ENCODE results near the gene SWSAP1.

DNA sequence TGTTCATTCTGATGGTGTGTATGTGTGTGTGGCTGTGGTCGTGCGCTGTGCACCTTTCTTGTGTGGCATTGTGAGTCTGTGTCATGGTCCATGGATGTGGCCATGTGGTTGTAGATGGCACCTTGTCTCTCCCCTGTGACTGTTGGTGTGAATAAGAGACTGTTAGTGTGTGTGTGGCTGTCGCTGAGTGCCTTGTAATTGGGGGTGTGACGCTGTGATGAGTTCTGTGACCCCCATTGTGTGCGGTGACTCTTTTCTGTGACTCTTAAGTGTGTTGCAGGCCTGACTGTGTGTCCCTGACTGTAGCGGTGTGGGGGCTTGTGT is 18.4 kb upstream of the SWSAP1 start:
- TF ChIP-seq, protein P1, sequence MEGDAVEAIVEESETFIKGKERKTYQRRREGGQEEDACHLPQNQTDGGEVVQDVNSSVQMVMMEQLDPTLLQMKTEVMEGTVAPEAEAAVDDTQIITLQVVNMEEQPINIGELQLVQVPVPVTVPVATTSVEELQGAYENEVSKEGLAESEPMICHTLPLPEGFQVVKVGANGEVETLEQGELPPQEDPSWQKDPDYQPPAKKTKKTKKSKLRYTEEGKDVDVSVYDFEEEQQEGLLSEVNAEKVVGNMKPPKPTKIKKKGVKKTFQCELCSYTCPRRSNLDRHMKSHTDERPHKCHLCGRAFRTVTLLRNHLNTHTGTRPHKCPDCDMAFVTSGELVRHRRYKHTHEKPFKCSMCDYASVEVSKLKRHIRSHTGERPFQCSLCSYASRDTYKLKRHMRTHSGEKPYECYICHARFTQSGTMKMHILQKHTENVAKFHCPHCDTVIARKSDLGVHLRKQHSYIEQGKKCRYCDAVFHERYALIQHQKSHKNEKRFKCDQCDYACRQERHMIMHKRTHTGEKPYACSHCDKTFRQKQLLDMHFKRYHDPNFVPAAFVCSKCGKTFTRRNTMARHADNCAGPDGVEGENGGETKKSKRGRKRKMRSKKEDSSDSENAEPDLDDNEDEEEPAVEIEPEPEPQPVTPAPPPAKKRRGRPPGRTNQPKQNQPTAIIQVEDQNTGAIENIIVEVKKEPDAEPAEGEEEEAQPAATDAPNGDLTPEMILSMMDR (IDR thresholded peaks at IDR 0.05): no peak
- TF ChIP-seq POLR2AphosphoS5 (IDR thresholded peaks at IDR 0.05; ENCODE audit: insufficient read depth in 1 of 2, low read depth in 1 of 2): no peak
- no peak for TF ChIP-seq POLR2A (IDR thresholded peaks at IDR 0.05)
